ENCODE results near the gene INHBE. TPM values are rescaled to one million over a fixed set of nuclear protein-coding genes. Genes with fewer than 3 reads are reported as not detected.
A peak's percentile ranks its signal among the peaks of the same experiment; 100 is the strongest.

The INHBE gene
- total and polyA plus RNA-seq, 7 donors: 0.18 to 6.8 (median 0.57) TPM

GRCh38 chr12:57455374-57456144 lies 452 bp downstream of the INHBE start:
- H3K27ac ChIP-seq: peak overlapping the region; percentile 65
- peaks cover 35% of the 10 kb centered on the region for H3K4me1 ChIP-seq
- no peaks in the 10 kb centered on the region for H3K36me3 ChIP-seq (ENCODE audit: insufficient read depth in 1 of 2, low read depth in 1 of 2)
- no peaks in the 10 kb centered on the region for H3K9me3 ChIP-seq
- DNase-seq (peak; percentile 45 to 59), ATAC-seq (peak; percentile 26 to 56 (median 48))
- intact Hi-C loops (cut with DNase I): loop anchor here in 1 of 2 donors (5.0 kb wide), 1 partner anchor 193 kb away; no protein-coding TSS in a partner anchor
- H3K4me3 ChIP-seq: peak overlapping the region; percentile 34
- H3K27me3 ChIP-seq (ENCODE audit: insufficient read depth in 3 of 3, low read length in 2 of 3): peaks cover 0 to 3% (median 0%) of the 10 kb centered on the region in 3 donors
- WGBS, 3 donors: 23 to 29% (median 27%) methylated on average over 10 of the region's 10 CpGs
- TF ChIP-seq CTCF (IDR thresholded peaks at IDR 0.05): no peak

DNA sequence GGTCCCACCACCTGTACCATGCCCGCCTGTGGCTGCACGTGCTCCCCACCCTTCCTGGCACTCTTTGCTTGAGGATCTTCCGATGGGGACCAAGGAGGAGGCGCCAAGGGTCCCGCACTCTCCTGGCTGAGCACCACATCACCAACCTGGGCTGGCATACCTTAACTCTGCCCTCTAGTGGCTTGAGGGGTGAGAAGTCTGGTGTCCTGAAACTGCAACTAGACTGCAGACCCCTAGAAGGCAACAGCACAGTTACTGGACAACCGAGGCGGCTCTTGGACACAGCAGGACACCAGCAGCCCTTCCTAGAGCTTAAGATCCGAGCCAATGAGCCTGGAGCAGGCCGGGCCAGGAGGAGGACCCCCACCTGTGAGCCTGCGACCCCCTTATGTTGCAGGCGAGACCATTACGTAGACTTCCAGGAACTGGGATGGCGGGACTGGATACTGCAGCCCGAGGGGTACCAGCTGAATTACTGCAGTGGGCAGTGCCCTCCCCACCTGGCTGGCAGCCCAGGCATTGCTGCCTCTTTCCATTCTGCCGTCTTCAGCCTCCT lies 1.1 kb downstream of the INHBE start:
- TF ChIP-seq CTCF (IDR thresholded peaks at IDR 0.05): peak; percentile 45
- Histone ChIP-seq H3K27ac (no peak overlapping the region), H3K9me3 (no peaks in the 10 kb centered on the region), H3K4me3 (peak overlapping the region; percentile 34), H3K4me1 (peaks cover 40% of the 10 kb centered on the region), H3K36me3 (ENCODE audit: insufficient read depth in 1 of 2, low read depth in 1 of 2) (no peaks in the 10 kb centered on the region), H3K27me3 (ENCODE audit: insufficient read depth in 3 of 3, low read length in 2 of 3) (peaks cover 0 to 6% (median 4%) of the 10 kb centered on the region in 3 donors)
- WGBS, 3 donors: 34 to 35% (median 35%) methylated on average over 15 of the region's 15 CpGs
- intact Hi-C loops (cut with DNase I): loop anchor here in 1 of 2 donors (5.0 kb wide), 1 partner anchor 194 kb away; no protein-coding TSS in a partner anchor
- ATAC-seq: no peak
- DNase-seq: no peak

GRCh38 chr12:57456737-57457490 lies 1.8 kb downstream of the INHBE start:
- TF ChIP-seq CTCF (IDR thresholded peaks at IDR 0.05): no peak
- peak overlapping the region; percentile 34 for H3K4me3 ChIP-seq
- intact Hi-C loops (cut with DNase I): loop anchor here in 1 of 2 donors (5.0 kb wide), 1 partner anchor 195 kb away; no protein-coding TSS in a partner anchor
- H3K4me1 ChIP-seq: peaks cover 42% of the 10 kb centered on the region
- no peak for DNase-seq
- no peak overlapping the region for H3K27ac ChIP-seq
- WGBS, 3 donors: 80 to 88% (median 82%) methylated on average over 6 of the region's 6 CpGs
- ATAC-seq: no peak
- no peaks in the 10 kb centered on the region for H3K9me3 ChIP-seq
- H3K27me3 ChIP-seq (ENCODE audit: insufficient read depth in 3 of 3, low read length in 2 of 3): peaks cover 0 to 8% (median 6%) of the 10 kb centered on the region in 3 donors
- H3K36me3 ChIP-seq (ENCODE audit: insufficient read depth in 1 of 2, low read depth in 1 of 2): no peaks in the 10 kb centered on the region

- Histone ChIP-seq H3K4me3 (peak overlapping the region; percentile 77), H3K9me3 (no peaks in the 10 kb centered on the region), H3K27ac (peak overlapping the region; percentile 61), H3K4me1 (peaks cover 38% of the 10 kb centered on the region), H3K27me3 (ENCODE audit: insufficient read depth in 3 of 3, low read length in 2 of 3) (peaks cover 0 to 8% (median 6%) of the 10 kb centered on the region in 3 donors), H3K36me3 (ENCODE audit: insufficient read depth in 1 of 2, low read depth in 1 of 2) (no peaks in the 10 kb centered on the region)
- intact Hi-C loops (cut with DNase I): loop anchor here in 1 of 2 donors (2.0 to 5.0 kb wide), 2 partner anchors 150 to 196 kb away; no protein-coding TSS in a partner anchor
- ATAC-seq (no peak), DNase-seq (no peak)
- TF ChIP-seq CTCF (IDR thresholded peaks at IDR 0.05): no peak
- WGBS, 3 donors: 36 to 57% (median 38%) methylated on average over 3 of the region's 3 CpGs
Measured at GRCh38 chr12:57458665-57459054, 3.6 kb downstream of the INHBE start.
